GM13977 (cell line): Measurements from ENCODE around the gene IRF6.

Experiments
- DNase-seq: peaks from one replicate; pipeline ENCODE4 v3.0.0; 2012; ENCODE audit warnings: low spot score
- in situ Hi-C: fragments of 300-500 bp; cut with MboI; formaldehyde crosslinking; loops from one replicate; pipeline ENCODE4 v1.12.0; 2022; ENCODE audit warnings: low sequenced_read_pairs, low pct_unique_long_range_greater_than_20kb, mixed read lengths, inconsistent platforms; ENCODE audit not compliant: unreplicated experiment
- TF ChIP-seq, protein P1 (sequence below): IDR thresholded peaks from 2 replicates; pipeline ENCODE4 v1.5.1; 2012; ENCODE audit warnings: mild to moderate bottlenecking, control low read depth; ENCODE audit not compliant: insufficient read depth; ENCODE audit errors: extremely low read depth, missing control alignments

The IRF6 gene

DNA sequence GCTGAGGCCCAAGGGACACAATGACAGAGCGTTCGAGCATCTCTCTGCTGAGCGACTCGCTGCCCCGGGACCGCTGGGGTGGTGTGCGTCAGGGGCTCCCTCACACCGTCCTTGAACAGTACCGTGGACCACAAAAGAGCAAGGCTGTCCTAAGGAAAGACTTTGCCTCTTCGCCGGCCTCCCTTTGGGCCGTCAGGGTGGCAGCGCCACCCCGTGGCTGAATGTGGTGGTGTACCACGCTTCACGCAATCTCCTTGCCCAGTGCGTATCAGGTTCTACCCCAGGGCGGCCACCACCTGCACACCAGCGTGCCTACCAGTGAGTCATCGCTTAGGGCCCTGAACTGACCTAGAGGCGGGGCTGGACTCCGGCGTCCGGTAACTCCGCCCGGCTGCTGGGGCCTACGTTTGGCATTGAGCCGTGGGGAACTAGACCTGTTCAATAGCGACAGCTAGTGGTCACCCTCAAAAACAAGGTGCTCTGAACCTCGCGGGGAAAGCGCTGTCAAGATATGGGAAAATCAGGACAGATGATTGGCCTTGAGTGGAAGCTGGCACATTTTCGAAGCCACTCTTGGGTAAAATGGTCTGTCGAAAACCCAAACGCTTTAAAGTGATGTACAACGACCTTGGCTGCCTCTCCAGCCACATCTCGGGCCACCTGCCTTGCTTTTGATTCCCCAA, 58.2 kb downstream of the IRF6 start:
- TF ChIP-seq, protein P1, sequence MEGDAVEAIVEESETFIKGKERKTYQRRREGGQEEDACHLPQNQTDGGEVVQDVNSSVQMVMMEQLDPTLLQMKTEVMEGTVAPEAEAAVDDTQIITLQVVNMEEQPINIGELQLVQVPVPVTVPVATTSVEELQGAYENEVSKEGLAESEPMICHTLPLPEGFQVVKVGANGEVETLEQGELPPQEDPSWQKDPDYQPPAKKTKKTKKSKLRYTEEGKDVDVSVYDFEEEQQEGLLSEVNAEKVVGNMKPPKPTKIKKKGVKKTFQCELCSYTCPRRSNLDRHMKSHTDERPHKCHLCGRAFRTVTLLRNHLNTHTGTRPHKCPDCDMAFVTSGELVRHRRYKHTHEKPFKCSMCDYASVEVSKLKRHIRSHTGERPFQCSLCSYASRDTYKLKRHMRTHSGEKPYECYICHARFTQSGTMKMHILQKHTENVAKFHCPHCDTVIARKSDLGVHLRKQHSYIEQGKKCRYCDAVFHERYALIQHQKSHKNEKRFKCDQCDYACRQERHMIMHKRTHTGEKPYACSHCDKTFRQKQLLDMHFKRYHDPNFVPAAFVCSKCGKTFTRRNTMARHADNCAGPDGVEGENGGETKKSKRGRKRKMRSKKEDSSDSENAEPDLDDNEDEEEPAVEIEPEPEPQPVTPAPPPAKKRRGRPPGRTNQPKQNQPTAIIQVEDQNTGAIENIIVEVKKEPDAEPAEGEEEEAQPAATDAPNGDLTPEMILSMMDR = peak; percentile 83
- in situ Hi-C loops = no loop called here
- peak; percentile 76 for DNase-seq

DNA sequence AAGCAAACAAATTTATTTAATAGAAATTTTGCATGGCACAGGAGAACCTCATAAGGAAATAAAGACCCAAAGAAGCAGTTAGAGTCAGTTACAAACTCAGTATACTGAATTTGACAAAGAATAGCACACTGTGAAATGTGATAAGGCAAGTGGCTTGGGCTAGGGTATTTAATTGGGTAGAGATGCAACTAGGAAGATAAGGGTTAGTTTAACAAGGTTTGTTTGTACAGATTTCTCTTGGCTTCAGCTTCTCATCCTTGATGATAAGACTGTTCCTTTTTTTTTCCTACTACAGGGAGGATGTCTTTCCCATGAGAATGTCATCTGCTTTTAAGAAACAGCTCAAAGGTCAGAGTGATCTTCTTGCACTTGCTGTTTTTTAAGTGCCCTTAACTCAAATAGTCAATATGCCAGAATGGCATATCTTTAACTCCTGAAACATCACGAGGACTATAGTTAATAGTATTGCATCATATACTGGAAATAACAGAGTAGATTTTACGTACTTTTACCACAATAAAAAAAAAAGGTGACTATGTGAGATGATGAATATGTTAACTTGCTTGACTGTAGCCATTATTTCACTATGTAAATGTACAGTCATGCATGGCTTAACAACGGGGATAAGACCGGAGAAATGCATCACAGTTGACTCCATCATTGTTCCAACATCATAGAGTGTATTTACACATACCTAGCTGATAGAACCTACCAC, 59.3 kb downstream of the IRF6 start:
- TF ChIP-seq, protein P1 = no peak
- DNase-seq = no peak
- in situ Hi-C loops = no loop called here

DNA sequence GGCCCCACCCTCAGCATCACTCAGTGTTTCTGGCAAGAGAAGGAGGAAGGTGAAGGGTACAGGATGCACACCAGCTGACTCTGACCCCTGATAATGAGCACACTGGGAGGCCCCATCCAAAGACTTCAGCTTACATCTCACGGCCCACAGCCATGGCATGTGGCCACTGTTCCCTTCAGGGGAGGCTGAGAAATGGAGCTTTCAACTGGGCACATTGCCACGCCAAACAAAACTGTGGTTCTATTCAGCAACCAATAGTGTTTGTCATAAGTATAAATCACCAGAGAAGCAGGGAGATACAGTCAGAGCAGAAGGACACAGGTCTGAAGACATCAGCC, 62.8 kb downstream of the IRF6 start:
- DNase-seq = no peak
- TF ChIP-seq, protein P1 = no peak
- in situ Hi-C loops = no loop called here

DNA sequence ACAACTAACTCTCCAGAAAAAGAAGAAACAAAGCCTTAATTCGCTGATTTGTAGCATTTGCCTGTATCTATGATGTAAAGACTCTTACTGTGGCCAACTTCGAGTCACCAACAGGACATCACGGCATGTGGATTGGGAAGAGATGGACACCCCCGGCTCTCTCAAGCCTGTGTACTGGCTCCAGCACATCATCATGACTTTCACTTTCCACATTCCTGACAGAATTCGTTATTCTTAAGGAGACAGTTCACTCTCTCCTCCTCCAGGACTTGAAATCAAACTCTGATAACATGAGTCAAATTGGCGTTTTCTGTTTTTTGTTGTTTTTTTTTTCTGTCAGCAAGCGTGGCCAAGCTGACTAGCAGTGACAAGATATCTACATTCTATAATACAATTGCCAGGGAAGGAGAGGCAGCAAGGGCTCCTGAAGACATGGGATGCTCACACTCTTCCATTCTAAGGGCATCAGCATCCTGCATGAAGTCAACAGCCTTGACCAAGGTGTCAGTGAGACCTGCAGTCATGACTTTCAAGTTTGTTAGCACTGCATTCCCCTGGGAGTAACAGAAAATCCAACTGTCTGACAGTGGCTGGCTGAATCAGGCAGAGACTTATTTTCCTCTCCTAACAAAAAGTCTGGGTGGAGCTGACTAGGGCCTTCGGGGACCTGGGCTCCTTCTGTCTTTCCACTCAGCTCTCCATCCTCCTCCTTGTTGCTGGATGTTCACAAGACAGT, 63.4 kb downstream of the IRF6 start:
- in situ Hi-C loops = no loop called here
- DNase-seq = no peak
- TF ChIP-seq, protein P1 = no peak

DNA sequence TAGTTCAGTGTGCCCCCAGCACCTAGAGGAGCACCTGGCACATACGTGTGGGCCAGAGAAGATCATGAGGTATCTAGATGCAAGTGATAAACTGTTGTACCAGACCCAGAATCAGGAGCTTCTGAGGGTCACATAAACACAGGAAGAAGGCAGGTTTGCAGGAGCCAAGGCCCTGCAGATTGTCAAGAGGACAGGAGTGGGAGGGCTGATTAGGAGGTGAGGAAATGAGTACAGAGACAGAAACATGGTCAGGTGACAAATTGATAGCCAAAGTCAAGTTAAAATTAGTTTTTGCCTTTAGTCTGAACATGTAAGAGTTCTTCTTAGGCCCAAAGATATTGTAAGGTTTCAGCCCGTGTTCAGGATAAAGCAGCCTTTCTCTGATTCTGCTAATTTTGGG, 64.1 kb downstream of the IRF6 start:
- in situ Hi-C loops = no loop called here
- TF ChIP-seq, protein P1 = no peak
- no peak for DNase-seq

DNA sequence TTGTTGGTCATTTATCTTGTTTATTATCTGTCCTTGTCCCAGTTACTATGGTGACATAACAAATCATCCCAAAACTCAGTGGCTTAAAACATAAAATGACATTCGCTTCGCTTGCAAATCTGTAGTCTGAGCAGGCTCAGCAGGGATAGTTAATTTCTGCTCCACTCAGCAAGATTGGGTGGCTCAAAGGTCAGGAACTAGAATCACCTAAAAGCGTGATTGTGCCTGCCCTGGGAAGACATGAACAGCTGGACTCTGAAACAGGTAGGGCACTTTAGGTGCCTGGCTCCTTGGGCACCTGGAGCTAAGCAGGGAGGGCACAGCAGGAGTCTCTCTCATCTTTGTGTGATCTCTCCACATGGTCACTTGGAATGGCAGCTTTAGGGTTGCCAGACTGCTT, 64.7 kb downstream of the IRF6 start:
- no peak for DNase-seq
- in situ Hi-C loops = no loop called here
- TF ChIP-seq, protein P1 = no peak
